Activated CD4-positive, alpha-beta T cell treated with anti-CD3 and anti-CD28 coated beads, Interleukin-2, Interleukin-6, amounts not matched to agents 100 ng/mL and 50 ng/mL, durations not matched to agents 16 hours and 8 hours (primary cell): ENCODE measurements around the gene CHIC2.
"Not testable (repeated sequence)": the region's sequence is repeated elsewhere in the genome, so short reads cannot be mapped to it uniquely, and the experiment has no call there.

ENCODE experiments used
- DNase-seq: peaks from one replicate; pipeline ENCODE4 v3.0.0-alpha.2; 2020

CHIC2 gene

GRCh38 chr4:54056360-54056759 is 8.0 kb downstream of the CHIC2 start:
- no peak for DNase-seq

GRCh38 chr4:54055494-54055893 is 8.9 kb downstream of the CHIC2 start:
- no peak for DNase-seq

- no peak for DNase-seq
Observed at GRCh38 chr4:54054501-54054900, 9.9 kb downstream of the CHIC2 start.

- not testable (repeated sequence) for DNase-seq
Observed at GRCh38 chr4:54053322-54053721, 11.1 kb downstream of the CHIC2 start.

GRCh38 chr4:54050214-54050904 is 14.0 kb downstream of the CHIC2 start:
- DNase-seq, result no peak

- DNase-seq, result not testable (repeated sequence)
Observed at GRCh38 chr4:54043630-54044029, 20.8 kb downstream of the CHIC2 start.

- no peak for DNase-seq
Observed at GRCh38 chr4:54041933-54042332, 22.5 kb downstream of the CHIC2 start.

- no peak for DNase-seq
Observed at GRCh38 chr4:54041100-54041499, 23.3 kb downstream of the CHIC2 start.

GRCh38 chr4:54038056-54038455 is 26.3 kb downstream of the CHIC2 start:
- no peak for DNase-seq

- no peak for DNase-seq
Observed at GRCh38 chr4:54036184-54036583, 28.2 kb downstream of the CHIC2 start.

- DNase-seq, result no peak
Observed at GRCh38 chr4:54032558-54033135, 31.8 kb downstream of the CHIC2 start.

- DNase-seq, result no peak
Observed at GRCh38 chr4:54027311-54027710, 37.1 kb downstream of the CHIC2 start.

- DNase-seq, result no peak
Observed at GRCh38 chr4:54025582-54025981, 38.8 kb downstream of the CHIC2 start.

GRCh38 chr4:54023019-54023418 is 41.4 kb downstream of the CHIC2 start:
- not testable (repeated sequence) for DNase-seq

- DNase-seq, result no peak
Observed at GRCh38 chr4:54017974-54018373, 46.4 kb downstream of the CHIC2 start.

- no peak for DNase-seq
Observed at GRCh38 chr4:54017308-54017707, 47.1 kb downstream of the CHIC2 start.

GRCh38 chr4:54016504-54016903 is 47.9 kb downstream of the CHIC2 start:
- no peak for DNase-seq

- no peak for DNase-seq
Observed at GRCh38 chr4:54015423-54016030, 48.9 kb downstream of the CHIC2 start.

- no peak for DNase-seq
Observed at GRCh38 chr4:54014666-54015160, 49.7 kb downstream of the CHIC2 start.

- no peak for DNase-seq
Observed at GRCh38 chr4:54011201-54011600, 53.2 kb downstream of the CHIC2 start.

GRCh38 chr4:54006755-54007154 is 57.6 kb downstream of the CHIC2 start:
- no peak for DNase-seq

- DNase-seq, result no peak
Observed at GRCh38 chr4:54005475-54005874, 58.9 kb downstream of the CHIC2 start.

- DNase-seq, result no peak
Observed at GRCh38 chr4:54004463-54004862, 59.9 kb downstream of the CHIC2 start.

- DNase-seq, result no peak
Observed at GRCh38 chr4:54001668-54002365, 62.6 kb downstream of the CHIC2 start.
